ENCODE data around the gene THOP1. TPM values are rescaled to one million over a fixed set of nuclear protein-coding genes. Genes with fewer than 3 reads are reported as not detected.

Gene THOP1
- total RNA-seq, 2 donors from 2014 or later: 31.3 to 55.2 TPM

- H3K4me3 ChIP-seq: no peak overlapping the region
- no peaks in the 10 kb centered on the region for H3K27me3 ChIP-seq (replicated peaks; ENCODE audit: insufficient read depth)
- peaks cover 10% of the 10 kb centered on the region for H3K36me3 ChIP-seq
- ATAC-seq (ENCODE audit: insufficient number of reproducible peaks, low FRiP score, low read depth) (no peak), DNase-seq (ENCODE audit: low spot score) (no peak)
- TF ChIP-seq CTCF (IDR thresholded peaks at IDR 0.05): no peak
- no peaks in the 10 kb centered on the region for H3K9me3 ChIP-seq
- H3K27ac ChIP-seq: no peak overlapping the region
- H3K4me1 ChIP-seq (ENCODE audit: control insufficient read depth in 1 of 2, low read depth in 2 of 2): peaks cover 6 to 12% of the 10 kb centered on the region in 2 donors
Measured at GRCh38 chr19:2823646-2824045, 38.3 kb downstream of the THOP1 start.

DNA sequence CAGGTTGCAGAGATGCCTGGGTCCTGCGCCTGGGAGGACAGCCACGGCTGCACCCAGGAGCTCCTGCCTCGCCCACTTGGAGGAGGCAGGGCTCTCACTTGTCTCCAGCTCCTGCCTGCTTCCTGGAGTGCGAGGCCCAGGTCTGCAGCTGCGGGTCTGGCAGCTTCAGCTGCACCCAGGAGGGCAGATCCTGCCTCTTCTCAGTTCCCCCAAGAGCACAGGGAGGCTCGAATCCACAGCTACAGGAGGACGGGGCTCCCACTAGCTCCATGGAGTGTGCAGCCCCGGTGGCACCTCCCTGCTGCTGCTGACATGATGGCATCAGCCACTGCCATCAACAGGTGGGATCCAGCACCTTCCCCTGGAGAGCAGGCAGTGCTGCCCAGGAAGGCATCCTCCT, 38.8 kb downstream of the THOP1 start:
- H3K4me1 ChIP-seq (ENCODE audit: control insufficient read depth in 1 of 2, low read depth in 2 of 2): peaks cover 6 to 12% of the 10 kb centered on the region in 2 donors
- H3K9me3 ChIP-seq: no peaks in the 10 kb centered on the region
- H3K36me3 ChIP-seq: peaks cover 10% of the 10 kb centered on the region
- TF ChIP-seq CTCF (IDR thresholded peaks at IDR 0.05): no peak
- ATAC-seq (ENCODE audit: insufficient number of reproducible peaks, low FRiP score, low read depth) (no peak), DNase-seq (ENCODE audit: low spot score) (no peak)
- H3K4me3 ChIP-seq: no peak overlapping the region
- no peaks in the 10 kb centered on the region for H3K27me3 ChIP-seq (replicated peaks; ENCODE audit: insufficient read depth)
- H3K27ac ChIP-seq: no peak overlapping the region

DNA sequence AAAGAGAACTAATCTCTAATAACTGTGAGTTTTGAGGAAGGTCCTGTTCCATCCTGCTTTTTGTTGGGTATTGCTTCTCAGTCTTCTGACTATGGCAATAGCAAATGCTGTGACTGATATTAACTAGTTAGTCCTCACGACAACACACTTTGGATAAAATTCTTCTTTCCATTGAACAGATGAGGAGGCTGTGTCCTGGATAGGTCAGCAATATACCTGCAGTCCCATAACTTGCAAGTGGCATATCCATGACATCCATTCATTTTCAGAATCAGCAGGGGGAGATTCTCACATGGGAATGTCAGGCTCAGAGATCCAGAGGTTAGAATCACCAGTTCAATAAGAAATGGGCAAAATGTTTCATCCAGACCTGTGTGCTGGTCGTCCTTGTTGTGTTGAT, 41.7 kb downstream of the THOP1 start:
- DNase-seq (ENCODE audit: low spot score) (no peak), ATAC-seq (ENCODE audit: insufficient number of reproducible peaks, low FRiP score, low read depth) (no peak)
- Histone ChIP-seq H3K27me3 (replicated peaks; ENCODE audit: insufficient read depth) (no peaks in the 10 kb centered on the region), H3K9me3 (peaks cover 5% of the 10 kb centered on the region), H3K36me3 (peaks cover 10% of the 10 kb centered on the region), H3K4me3 (no peak overlapping the region), H3K27ac (no peak overlapping the region), H3K4me1 (ENCODE audit: control insufficient read depth in 1 of 2, low read depth in 2 of 2) (no peaks in the 10 kb centered on the region)
- no peak for TF ChIP-seq CTCF (IDR thresholded peaks at IDR 0.05)

- ATAC-seq (ENCODE audit: insufficient number of reproducible peaks, low FRiP score, low read depth) (no peak), DNase-seq (ENCODE audit: low spot score) (no peak)
- no peak for TF ChIP-seq CTCF (IDR thresholded peaks at IDR 0.05)
- Histone ChIP-seq H3K27ac (no peak overlapping the region), H3K4me3 (no peak overlapping the region), H3K27me3 (replicated peaks; ENCODE audit: insufficient read depth) (no peaks in the 10 kb centered on the region), H3K9me3 (peaks cover 12% of the 10 kb centered on the region), H3K36me3 (peaks cover 19% of the 10 kb centered on the region), H3K4me1 (ENCODE audit: control insufficient read depth in 1 of 2, low read depth in 2 of 2) (no peaks in the 10 kb centered on the region)
Measured at GRCh38 chr19:2827840-2828489, 42.7 kb downstream of the THOP1 start.

DNA sequence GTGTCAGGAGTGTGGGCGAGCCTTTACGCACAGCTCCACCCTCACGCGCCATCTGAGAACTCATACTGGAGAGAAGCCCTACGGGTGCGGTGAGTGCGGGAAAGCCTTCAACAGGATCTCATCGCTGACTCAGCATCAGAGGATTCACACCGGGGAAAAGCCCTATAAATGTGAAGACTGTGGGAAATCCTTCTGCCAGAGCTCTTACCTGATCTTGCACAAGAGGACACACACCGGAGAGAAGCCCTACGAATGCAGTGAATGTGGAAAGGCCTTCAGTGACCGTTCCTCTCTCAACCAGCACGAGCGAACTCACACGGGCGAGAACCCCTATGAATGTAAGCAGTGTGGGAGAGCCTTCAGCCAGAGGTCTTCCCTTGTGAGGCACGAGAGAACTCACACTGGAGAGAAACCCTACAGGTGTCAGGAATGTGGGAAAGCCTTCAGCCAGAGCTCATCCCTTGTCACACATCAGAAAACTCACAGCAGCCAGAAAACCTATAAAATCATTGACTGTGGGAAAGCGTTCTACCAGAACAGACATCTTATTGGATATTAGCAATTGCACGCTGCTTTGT, 49.1 kb downstream of the THOP1 start:
- H3K9me3 ChIP-seq: peaks cover 39% of the 10 kb centered on the region
- DNase-seq (ENCODE audit: low spot score) (no peak), ATAC-seq (ENCODE audit: insufficient number of reproducible peaks, low FRiP score, low read depth) (no peak)
- H3K27ac ChIP-seq: no peak overlapping the region
- no peak for TF ChIP-seq CTCF (IDR thresholded peaks at IDR 0.05)
- no peaks in the 10 kb centered on the region for H3K4me1 ChIP-seq (ENCODE audit: control insufficient read depth in 1 of 2, low read depth in 2 of 2)
- H3K27me3 ChIP-seq (replicated peaks; ENCODE audit: insufficient read depth): no peaks in the 10 kb centered on the region
- H3K4me3 ChIP-seq: no peak overlapping the region
- peaks cover 37% of the 10 kb centered on the region for H3K36me3 ChIP-seq
